Smooth muscle cell (in vitro differentiated cells): ENCODE measurements around the gene PDSS2. TPM values are rescaled to one million over a fixed set of nuclear protein-coding genes. Genes with fewer than 3 reads are reported as not detected.

ENCODE experiments used
- DNase-seq: peaks from one replicate; lab custom pipeline; 2025; ENCODE audit not compliant: unreplicated experiment; lab: John Stamatoyannopoulos, UW
- H2AFZ ChIP-seq: fragments of 200-600 bp; sonication (generic); 2 replicates; pipeline ENCODE4 v1.6.0; 2016; ENCODE audit warnings: antibody characterized with exemption, low read depth, mild to moderate bottlenecking
- H3F3A ChIP-seq: fragments of 200-600 bp; sonication (generic); 2 replicates; pipeline ENCODE4 v1.6.0; 2017; ENCODE audit warnings: antibody characterized with exemption, low read depth
- H3K27ac ChIP-seq: fragments of 200-600 bp; sonication (generic); 2 replicates; pipeline ENCODE4 v1.5.1; 2016; ENCODE audit warnings: low read depth, mild to moderate bottlenecking
- H3K27me3 ChIP-seq: fragments of 200-600 bp; sonication (generic); 2 replicates; pipeline ENCODE4 v1.6.1; 2016; ENCODE audit warnings: low read depth, mild to moderate bottlenecking
- H3K36me3 ChIP-seq: fragments of 200-600 bp; sonication (generic); 2 replicates; pipeline ENCODE4 v1.5.1; 2016; ENCODE audit warnings: low read depth
- H3K4me1 ChIP-seq: fragments of 200-600 bp; sonication (generic); 2 replicates; pipeline ENCODE4 v1.5.1; 2016; ENCODE audit warnings: low read depth
- H3K4me2 ChIP-seq: fragments of 200-600 bp; sonication (generic); 2 replicates; pipeline ENCODE4 v1.6.0; 2016; ENCODE audit warnings: mild to moderate bottlenecking
- H3K4me3 ChIP-seq: fragments of 200-600 bp; sonication (generic); 2 replicates; pipeline ENCODE4 v1.5.1; 2016; ENCODE audit warnings: mild to moderate bottlenecking
- H3K79me2 ChIP-seq: fragments of 200-600 bp; sonication (generic); 2 replicates; pipeline ENCODE4 v1.6.0; 2016; ENCODE audit warnings: low read depth, mild to moderate bottlenecking
- H3K9ac ChIP-seq: fragments of 200-600 bp; sonication (generic); 2 replicates; pipeline ENCODE4 v1.6.0; 2016; ENCODE audit warnings: low read depth
- H3K9me3 ChIP-seq: fragments of 200-600 bp; sonication (generic); replicated peaks from 2 replicates; pipeline ENCODE4 v1.5.1; 2016; ENCODE audit warnings: low read depth
- H4K20me1 ChIP-seq: fragments of 200-600 bp; sonication (generic); 2 replicates; pipeline ENCODE4 v1.6.0; 2016; ENCODE audit warnings: low read depth
- WGBS: methylation state at CpG from one replicate; pipeline ENCODE4 v1.1.7; 2016; ENCODE audit warnings: low lambda C conversion rate; 5-methylcytosine and 5-hydroxymethylcytosine counted together
- polyA plus RNA-seq: library from polyadenylated mRNA; unstranded; fragments of >200 nt; fragmentation: Nextera tagmentation; extraction: Ambion mirVana; gene quantifications from 2 replicates; pipeline ENCODE4 v1.2.1, GENCODE V29; 2016
- total RNA-seq: library from RNA; depleted of rRNA; stranded (reverse); fragments of >200 nt; gene quantifications from 2 replicates; pipeline ENCODE4 v1.2.3, GENCODE V29; 2014
- TF ChIP-seq, protein P1 (sequence below): fragments of 200-600 bp; sonication (generic); IDR thresholded peaks from 2 replicates; pipeline ENCODE4 v1.5.1; 2017; ENCODE audit warnings: borderline replicate concordance, mild to moderate bottlenecking, antibody characterized with exemption; ENCODE audit not compliant: insufficient read depth, poor library complexity, severe bottlenecking

The PDSS2 gene
- total and polyA plus RNA-seq, 2 experiments from 2014 or later: 12.8 to 15.5 TPM

DNA sequence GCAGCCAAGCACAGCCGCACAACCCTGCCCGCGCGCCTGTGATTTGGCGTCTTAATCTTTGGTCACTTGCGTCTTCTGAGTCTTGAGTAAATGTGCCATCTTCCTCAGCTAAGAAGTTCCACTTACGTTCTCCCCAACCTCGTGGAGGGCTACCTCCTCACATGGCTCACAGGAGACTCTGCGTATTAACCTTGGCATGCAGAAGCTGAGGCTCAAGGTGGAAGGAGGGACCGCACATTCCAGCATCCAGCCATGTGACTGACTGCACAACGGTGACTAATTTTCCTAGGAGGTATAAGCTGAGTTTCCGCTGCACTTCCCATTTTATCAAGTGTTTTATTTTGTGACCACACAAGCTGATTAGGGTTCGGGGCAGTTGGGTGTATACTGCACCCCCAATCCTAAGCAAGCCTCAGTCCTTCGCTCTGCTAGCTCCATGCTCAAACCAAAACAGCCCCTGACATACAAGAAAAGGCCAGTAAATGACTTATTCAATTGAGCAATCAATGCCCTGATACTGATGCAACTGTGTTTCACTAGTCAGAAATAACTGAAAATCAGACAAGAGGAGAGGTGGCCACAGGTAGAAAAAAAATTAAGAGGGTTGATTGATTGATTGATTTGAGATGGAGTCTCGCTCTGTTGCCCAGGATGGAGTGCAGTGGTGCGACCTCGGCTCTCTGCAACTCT, 351.0 kb downstream of the PDSS2 start:
- Histone ChIP-seq H3K27me3 (no peaks in the 10 kb centered on the region), H2AFZ (no peak overlapping the region), H3K36me3 (no peaks in the 10 kb centered on the region), H3K9ac (no peak overlapping the region), H4K20me1 (peaks cover 69% of the 10 kb centered on the region), H3K4me2 (no peak overlapping the region), H3F3A (no peaks in the 10 kb centered on the region), H3K4me1 (no peaks in the 10 kb centered on the region), H3K27ac (no peak overlapping the region), H3K4me3 (no peak overlapping the region), H3K9me3 (no peaks in the 10 kb centered on the region), H3K79me2 (peaks cover 2% of the 10 kb centered on the region)
- WGBS: 89% methylated on average over 17 of the region's 17 CpGs
- TF ChIP-seq, protein P1, sequence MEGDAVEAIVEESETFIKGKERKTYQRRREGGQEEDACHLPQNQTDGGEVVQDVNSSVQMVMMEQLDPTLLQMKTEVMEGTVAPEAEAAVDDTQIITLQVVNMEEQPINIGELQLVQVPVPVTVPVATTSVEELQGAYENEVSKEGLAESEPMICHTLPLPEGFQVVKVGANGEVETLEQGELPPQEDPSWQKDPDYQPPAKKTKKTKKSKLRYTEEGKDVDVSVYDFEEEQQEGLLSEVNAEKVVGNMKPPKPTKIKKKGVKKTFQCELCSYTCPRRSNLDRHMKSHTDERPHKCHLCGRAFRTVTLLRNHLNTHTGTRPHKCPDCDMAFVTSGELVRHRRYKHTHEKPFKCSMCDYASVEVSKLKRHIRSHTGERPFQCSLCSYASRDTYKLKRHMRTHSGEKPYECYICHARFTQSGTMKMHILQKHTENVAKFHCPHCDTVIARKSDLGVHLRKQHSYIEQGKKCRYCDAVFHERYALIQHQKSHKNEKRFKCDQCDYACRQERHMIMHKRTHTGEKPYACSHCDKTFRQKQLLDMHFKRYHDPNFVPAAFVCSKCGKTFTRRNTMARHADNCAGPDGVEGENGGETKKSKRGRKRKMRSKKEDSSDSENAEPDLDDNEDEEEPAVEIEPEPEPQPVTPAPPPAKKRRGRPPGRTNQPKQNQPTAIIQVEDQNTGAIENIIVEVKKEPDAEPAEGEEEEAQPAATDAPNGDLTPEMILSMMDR: no peak
- no peak for DNase-seq

DNA sequence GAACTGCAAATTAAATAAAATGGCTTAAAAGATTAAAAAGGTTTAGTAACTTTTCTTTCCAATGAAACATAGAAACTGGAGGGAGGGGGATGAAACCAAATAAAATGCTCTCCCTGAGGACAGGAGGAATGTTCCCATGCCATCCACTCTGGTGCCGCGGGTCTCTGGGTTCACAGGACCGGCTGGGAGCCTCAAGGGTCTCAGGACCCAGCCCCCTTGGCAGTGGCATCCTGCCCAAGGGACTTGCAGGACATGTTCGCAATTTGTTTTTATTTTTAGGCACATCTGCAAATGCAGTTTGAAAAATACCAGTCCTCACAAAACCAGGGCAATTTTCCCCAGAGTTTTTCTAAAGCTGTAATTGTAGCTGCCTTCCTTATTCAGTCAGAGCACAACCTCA, 351.6 kb downstream of the PDSS2 start:
- Histone ChIP-seq H3K9me3 (no peaks in the 10 kb centered on the region), H3K4me2 (no peak overlapping the region), H3K4me3 (no peak overlapping the region), H3F3A (no peaks in the 10 kb centered on the region), H3K79me2 (peaks cover 2% of the 10 kb centered on the region), H3K36me3 (no peaks in the 10 kb centered on the region), H3K9ac (no peak overlapping the region), H2AFZ (no peak overlapping the region), H3K27ac (no peak overlapping the region), H3K4me1 (no peaks in the 10 kb centered on the region), H3K27me3 (no peaks in the 10 kb centered on the region), H4K20me1 (peaks cover 69% of the 10 kb centered on the region)
- TF ChIP-seq, protein P1: no peak
- DNase-seq: no peak
- whole genome bisulfite sequencing: 91% methylated on average over 4 of the region's 4 CpGs

DNA sequence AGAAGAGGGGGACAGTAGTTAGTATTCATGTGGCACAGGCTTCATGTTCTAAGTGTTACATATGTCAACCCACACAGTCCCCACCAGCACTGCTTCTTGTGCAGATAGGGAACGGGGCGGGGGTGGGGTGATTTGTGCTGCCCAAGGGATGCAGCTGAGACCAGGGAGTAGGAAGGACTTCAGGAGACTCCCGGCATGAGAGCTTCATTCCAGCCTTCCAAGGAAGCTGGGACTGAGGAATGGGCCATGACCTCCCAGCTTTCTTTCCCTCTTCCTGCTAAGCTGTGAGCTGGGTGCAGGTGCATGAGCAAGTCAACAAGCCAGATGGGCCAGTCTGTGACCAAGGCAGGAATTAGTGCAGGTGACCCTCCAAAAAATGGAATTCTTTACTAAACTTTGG, 353.2 kb downstream of the PDSS2 start:
- H2AFZ ChIP-seq: no peak overlapping the region
- peaks cover 2% of the 10 kb centered on the region for H3K79me2 ChIP-seq
- H3K9me3 ChIP-seq: no peaks in the 10 kb centered on the region
- DNase-seq: no peak
- TF ChIP-seq, protein P1: no peak
- H3K4me3 ChIP-seq: no peak overlapping the region
- no peak overlapping the region for H3K4me2 ChIP-seq
- H3F3A ChIP-seq: no peaks in the 10 kb centered on the region
- no peaks in the 10 kb centered on the region for H3K36me3 ChIP-seq
- WGBS: 75% methylated on average over 3 of the region's 3 CpGs
- H3K4me1 ChIP-seq: peaks cover 6% of the 10 kb centered on the region
- no peak overlapping the region for H3K9ac ChIP-seq
- no peaks in the 10 kb centered on the region for H3K27me3 ChIP-seq
- H3K27ac ChIP-seq: no peak overlapping the region
- H4K20me1 ChIP-seq: peaks cover 64% of the 10 kb centered on the region
